HepG2 (cell line): ENCODE data around the gene SERTM1. TPM values are rescaled to one million over a fixed set of nuclear protein-coding genes. Genes with fewer than 3 reads are reported as not detected.

ENCODE experiments used
- ATAC-seq: fragments of 200-7000 bp; cut with Tn5 transposase; 3 replicates; pipeline ENCODE4 v1.9.1; 2020; ENCODE audit warnings: mild to moderate bottlenecking, moderate library complexity
- BruUV-seq: library from RNA; stranded (reverse); fragments of 400-500 nt; replicated peaks from 2 replicates; lab custom pipeline; 2021; lab: Mats Ljungman, UMichigan
- CTCF ChIA-PET: fragments of 300-600 bp; formaldehyde crosslinking; extraction: SDS; loops from one replicate; lab custom pipeline; 2021; ENCODE audit warnings: low total read pairs, inconsistent platforms, low intra/inter-chr PET ratio; lab: Yijun Ruan, JAX
- POLR2A ChIA-PET: fragments of 350-600 bp; sonication (Branson Sonifier 250); formaldehyde crosslinking; loops from one replicate; lab custom pipeline; 2020; ENCODE audit warnings: antibody characterized with exemption, inconsistent platforms; lab: Yijun Ruan, JAX
- DNase-seq: peaks from one replicate; pipeline ENCODE4 v3.0.0-alpha.2; 2015; ENCODE audit warnings: low spot score
- FAIRE-seq: peaks from 3 replicates; lab custom pipeline; 2011; peaks lifted over from hg19 to GRCh38; lab: Jason Lieb, UNC
- H2AFZ ChIP-seq: one replicate; pipeline ENCODE4 v1.6.1; 2011; ENCODE audit warnings: low read length, inconsistent platforms
- H3K27ac ChIP-seq: fragments of 300-600 bp; 3 replicates; pipeline ENCODE4 v1.8.0; 2011; ENCODE audit warnings: mixed run types, mild to moderate bottlenecking, mixed read lengths, low read length, inconsistent platforms; ENCODE audit not compliant: insufficient read depth; ENCODE audit errors: extremely low read length
- H3K27me3 ChIP-seq, 2 experiments: fragments of 200-600 bp in 1 of 2; 2 replicates in 1 of 2; 3 replicates in 1 of 2; pipeline versions ENCODE4 v1.6.0 to v1.8.0; 2011; ENCODE audit warnings: low read length in 2 of 2, mild to moderate bottlenecking in 2 of 2, moderate library complexity in 2 of 2, inconsistent platforms in 1 of 2; ENCODE audit not compliant: insufficient read depth in 2 of 2, control insufficient read depth in 1 of 2
- H3K36me3 ChIP-seq, 2 experiments: fragments of 200-600 bp in 1 of 2; replicated peaks in 1 of 2; 2 replicates in 1 of 2; 3 replicates in 1 of 2; pipeline versions ENCODE4 v1.5.1 to v1.8.0; 2011; ENCODE audit warnings: low read length in 2 of 2, inconsistent platforms in 1 of 2; ENCODE audit not compliant: insufficient read depth in 2 of 2, control insufficient read depth in 1 of 2
- H3K4me1 ChIP-seq: 2 replicates; pipeline ENCODE4 v1.5.1; 2012; ENCODE audit warnings: low read length, inconsistent platforms; ENCODE audit not compliant: insufficient read depth
- H3K4me2 ChIP-seq: 2 replicates; pipeline ENCODE4 v1.6.0; 2011; ENCODE audit warnings: low read depth, low read length, inconsistent platforms
- H3K4me3 ChIP-seq, 3 experiments: fragments of 200-600 bp in 1 of 3; sonication (generic), shearing (Covaris generic) in 1 of 3; replicated peaks in 1 of 3; 2 replicates each; pipeline ENCODE4 v1.5.1; 2011 to 2016; ENCODE audit warnings: low read length in 3 of 3, inconsistent platforms in 2 of 3, low read depth in 2 of 3, mild to moderate bottlenecking in 2 of 3, control low read depth in 1 of 3, mixed read lengths in 1 of 3; ENCODE audit not compliant: insufficient read depth in 1 of 3
- H3K79me2 ChIP-seq: one replicate; pipeline ENCODE4 v1.6.1; 2011; ENCODE audit warnings: low read length, inconsistent platforms; ENCODE audit not compliant: insufficient read depth
- H3K9ac ChIP-seq: 2 replicates; pipeline ENCODE4 v1.6.0; 2011; ENCODE audit warnings: mild to moderate bottlenecking, low read depth, low read length, inconsistent platforms; ENCODE audit not compliant: insufficient read depth
- H3K9me3 ChIP-seq: 2 replicates; pipeline ENCODE4 v1.5.1; 2012; ENCODE audit warnings: mild to moderate bottlenecking, low read length
- H4K20me1 ChIP-seq: 2 replicates; pipeline ENCODE4 v1.6.0; 2011; ENCODE audit warnings: inconsistent platforms, mild to moderate bottlenecking, low read length, moderate library complexity; ENCODE audit not compliant: insufficient read depth
- CBFB ChIP-seq: sonication (generic); formaldehyde crosslinking; IDR thresholded peaks from 2 replicates; pipeline ENCODE4 v1.4.0; 2020; ENCODE audit warnings: missing genetic modification reagents
- PAF1 ChIP-seq: IDR thresholded peaks from 2 replicates; pipeline ENCODE4 v1.6.1; 2016; ENCODE audit warnings: missing genetic modification reagents, missing compliant biosample characterization
- ZNF276 ChIP-seq: sonication (generic); formaldehyde crosslinking; IDR thresholded peaks from 2 replicates; pipeline ENCODE4 v1.4.0; 2020; ENCODE audit warnings: mild to moderate bottlenecking, low read depth, missing genetic modification reagents
- ZNF562 ChIP-seq: sonication (generic); formaldehyde crosslinking; IDR thresholded peaks from 2 replicates; pipeline ENCODE4 v1.8.0; 2022; ENCODE audit warnings: missing genetic modification reagents, borderline replicate concordance
- ZNF589 ChIP-seq: sonication (generic); formaldehyde crosslinking; conservative IDR thresholded peaks from 2 replicates; pipeline ENCODE4 v1.8.0; 2022; ENCODE audit warnings: mild to moderate bottlenecking, moderate library complexity, missing genetic modification reagents
- ZNF616 ChIP-seq: sonication (generic); formaldehyde crosslinking; IDR thresholded peaks from 2 replicates; pipeline ENCODE4 v1.5.0; 2020; ENCODE audit warnings: low read depth, mild to moderate bottlenecking, missing genetic modification reagents
- ZNF790 ChIP-seq: sonication (generic); formaldehyde crosslinking; IDR thresholded peaks from 2 replicates; pipeline ENCODE4 v1.8.0; 2022; ENCODE audit warnings: missing genetic modification reagents, mild to moderate bottlenecking, borderline replicate concordance
- WGBS: methylation state at CpG from one replicate; pipeline ENCODE4 v1.1.6; 2017; ENCODE audit warnings: low lambda C conversion rate; 5-methylcytosine and 5-hydroxymethylcytosine counted together
- in situ Hi-C: cut with HindIII; loops from 2 replicates; pipeline ENCODE4 v1.10.0; 2017; ENCODE audit warnings: low pct_unique_long_range_greater_than_20kb; ENCODE audit not compliant: extremely low pct_ligation_motif_present
- intact Hi-C: fragments of 100-400 bp; cut with micrococcal nuclease; formaldehyde crosslinking; loops from one replicate; pipeline ENCODE4 v1.10.0; 2022; ENCODE audit not compliant: unreplicated experiment
- polyA plus RNA-seq, 8 experiments: library from polyadenylated mRNA; depleted of rRNA in 3 of 8; stranded (reverse) in 7 of 8; unstranded in 1 of 8; fragments of >200 nt; fragmentation: Illumina TruSeq in 4 of 8; extraction: Trizol in 4 of 8; gene quantifications; 2 replicates each; pipeline versions ENCODE4 v1.2.1 to v1.2.3, GENCODE V29; 2011 to 2016; ENCODE audit warnings: low read depth in 4 of 8, missing spikeins in 1 of 8, mixed read lengths in 1 of 8; ENCODE audit not compliant: insufficient read depth in 1 of 8
- total RNA-seq, 5 experiments: library from RNA; depleted of rRNA; stranded (reverse); fragments of >200 nt; fragmentation: Illumina TruSeq; extraction: Trizol; gene quantifications; 2 replicates each; pipeline ENCODE4 v1.2.3, GENCODE V29; 2016; ENCODE audit warnings: low read depth in 1 of 5
- TF ChIP-seq, protein P1 (sequence below): sonication (generic); formaldehyde crosslinking; conservative IDR thresholded peaks from 2 replicates; pipeline ENCODE4 v1.8.0; 2022; ENCODE audit warnings: low read depth, missing genetic modification reagents
- TF ChIP-seq, protein P2 (sequence below): sonication (generic); formaldehyde crosslinking; IDR thresholded peaks from 2 replicates; pipeline ENCODE4 v1.5.1; 2020; ENCODE audit warnings: missing genetic modification reagents, mild to moderate bottlenecking, borderline replicate concordance
- TF ChIP-seq, protein P3 (sequence below): sonication (generic); formaldehyde crosslinking; IDR thresholded peaks from 2 replicates; pipeline ENCODE4 v1.9.0; 2022; ENCODE audit warnings: missing genetic modification reagents, mild to moderate bottlenecking, borderline replicate concordance
- TF ChIP-seq, protein P4 (sequence below): sonication (generic); formaldehyde crosslinking; IDR thresholded peaks from 2 replicates; pipeline ENCODE4 v1.5.0; 2020; ENCODE audit warnings: mild to moderate bottlenecking, missing genetic modification reagents, borderline replicate concordance

The SERTM1 gene
- total and polyA plus RNA-seq, 2 of the 13 experiments (the other 11 are each of a cell fraction or from before 2014, with no cell fraction given), result not detected

GRCh38 chr13:36668316-36668715, 5.5 kb upstream of the SERTM1 start:
- no peaks in the 10 kb centered on the region for H3K79me2 ChIP-seq
- WGBS, result 0% methylated on average over 2 of the region's 2 CpGs
- H3K9ac ChIP-seq, result no peak overlapping the region
- in situ Hi-C loops, result no loop called here
- no peaks in the 10 kb centered on the region for H4K20me1 ChIP-seq
- ATAC-seq (no peak), DNase-seq (no peak), FAIRE-seq (no peak)
- H3K36me3 ChIP-seq, result no peaks in the 10 kb centered on the region
- H3K27me3 ChIP-seq, result 0 out of 5 replicates have a peak, but pooled peaks cover 0 to 2% of the 10 kb centered on the region in 2 experiments
- no peak overlapping the region for H3K4me2 ChIP-seq
- TF ChIP-seq ZNF276 (CRISPR knock-in tag), result no peak
- TF ChIP-seq, protein P1, sequence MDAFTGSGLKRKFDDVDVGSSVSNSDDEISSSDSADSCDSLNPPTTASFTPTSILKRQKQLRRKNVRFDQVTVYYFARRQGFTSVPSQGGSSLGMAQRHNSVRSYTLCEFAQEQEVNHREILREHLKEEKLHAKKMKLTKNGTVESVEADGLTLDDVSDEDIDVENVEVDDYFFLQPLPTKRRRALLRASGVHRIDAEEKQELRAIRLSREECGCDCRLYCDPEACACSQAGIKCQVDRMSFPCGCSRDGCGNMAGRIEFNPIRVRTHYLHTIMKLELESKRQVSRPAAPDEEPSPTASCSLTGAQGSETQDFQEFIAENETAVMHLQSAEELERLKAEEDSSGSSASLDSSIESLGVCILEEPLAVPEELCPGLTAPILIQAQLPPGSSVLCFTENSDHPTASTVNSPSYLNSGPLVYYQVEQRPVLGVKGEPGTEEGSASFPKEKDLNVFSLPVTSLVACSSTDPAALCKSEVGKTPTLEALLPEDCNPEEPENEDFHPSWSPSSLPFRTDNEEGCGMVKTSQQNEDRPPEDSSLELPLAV (CRISPR knock-in tag), result no peak
- TF ChIP-seq, protein P2, sequence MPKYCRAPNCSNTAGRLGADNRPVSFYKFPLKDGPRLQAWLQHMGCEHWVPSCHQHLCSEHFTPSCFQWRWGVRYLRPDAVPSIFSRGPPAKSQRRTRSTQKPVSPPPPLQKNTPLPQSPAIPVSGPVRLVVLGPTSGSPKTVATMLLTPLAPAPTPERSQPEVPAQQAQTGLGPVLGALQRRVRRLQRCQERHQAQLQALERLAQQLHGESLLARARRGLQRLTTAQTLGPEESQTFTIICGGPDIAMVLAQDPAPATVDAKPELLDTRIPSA, result no peak
- TF ChIP-seq ZNF589, result no peak
- no peak for TF ChIP-seq ZNF562 (CRISPR knock-in tag)
- TF ChIP-seq PAF1, result no peak
- TF ChIP-seq CBFB (CRISPR knock-in tag), result no peak
- no peak for TF ChIP-seq ZNF790 (CRISPR knock-in tag)
- TF ChIP-seq ZNF616 (CRISPR knock-in tag), result no peak
- TF ChIP-seq, protein P3, sequence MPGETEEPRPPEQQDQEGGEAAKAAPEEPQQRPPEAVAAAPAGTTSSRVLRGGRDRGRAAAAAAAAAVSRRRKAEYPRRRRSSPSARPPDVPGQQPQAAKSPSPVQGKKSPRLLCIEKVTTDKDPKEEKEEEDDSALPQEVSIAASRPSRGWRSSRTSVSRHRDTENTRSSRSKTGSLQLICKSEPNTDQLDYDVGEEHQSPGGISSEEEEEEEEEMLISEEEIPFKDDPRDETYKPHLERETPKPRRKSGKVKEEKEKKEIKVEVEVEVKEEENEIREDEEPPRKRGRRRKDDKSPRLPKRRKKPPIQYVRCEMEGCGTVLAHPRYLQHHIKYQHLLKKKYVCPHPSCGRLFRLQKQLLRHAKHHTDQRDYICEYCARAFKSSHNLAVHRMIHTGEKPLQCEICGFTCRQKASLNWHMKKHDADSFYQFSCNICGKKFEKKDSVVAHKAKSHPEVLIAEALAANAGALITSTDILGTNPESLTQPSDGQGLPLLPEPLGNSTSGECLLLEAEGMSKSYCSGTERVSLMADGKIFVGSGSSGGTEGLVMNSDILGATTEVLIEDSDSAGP (CRISPR knock-in tag), result no peak
- TF ChIP-seq, protein P4, sequence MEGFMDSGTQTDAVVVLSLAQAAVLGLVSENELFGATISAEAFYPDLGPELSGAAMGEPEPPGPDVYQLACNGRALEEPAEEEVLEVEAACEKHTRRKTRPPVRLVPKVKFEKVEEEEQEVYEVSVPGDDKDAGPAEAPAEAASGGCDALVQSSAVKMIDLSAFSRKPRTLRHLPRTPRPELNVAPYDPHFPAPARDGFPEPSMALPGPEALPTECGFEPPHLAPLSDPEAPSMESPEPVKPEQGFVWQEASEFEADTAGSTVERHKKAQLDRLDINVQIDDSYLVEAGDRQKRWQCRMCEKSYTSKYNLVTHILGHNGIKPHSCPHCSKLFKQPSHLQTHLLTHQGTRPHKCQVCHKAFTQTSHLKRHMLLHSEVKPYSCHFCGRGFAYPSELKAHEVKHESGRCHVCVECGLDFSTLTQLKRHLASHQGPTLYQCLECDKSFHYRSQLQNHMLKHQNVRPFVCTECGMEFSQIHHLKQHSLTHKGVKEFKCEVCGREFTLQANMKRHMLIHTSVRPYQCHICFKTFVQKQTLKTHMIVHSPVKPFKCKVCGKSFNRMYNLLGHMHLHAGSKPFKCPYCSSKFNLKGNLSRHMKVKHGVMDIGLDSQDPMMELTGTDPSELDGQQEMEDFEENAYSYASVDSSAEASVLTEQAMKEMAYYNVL, result no peak
- H3K27ac ChIP-seq, result no peak overlapping the region
- BruUV-seq, result no TSS peak
- CTCF ChIA-PET, result no interaction called here
- no peaks in the 10 kb centered on the region for H3K4me1 ChIP-seq
- no peak overlapping the region for H3K4me3 ChIP-seq
- POLR2A ChIA-PET, result no interaction called here
- intact Hi-C loops, result no loop called here
- no peak overlapping the region for H2AFZ ChIP-seq
- no peaks in the 10 kb centered on the region for H3K9me3 ChIP-seq
